ENCODE results near the gene DRD1.
A peak's percentile ranks its signal among the peaks of the same experiment; 100 is the strongest.
"Not testable (repeated sequence)": the region's sequence is repeated elsewhere in the genome, so short reads cannot be mapped to it uniquely, and the experiment has no call there.

Gene DRD1

GRCh38 chr5:175446378-175446777 lies 2.4 kb upstream of the DRD1 start:
- not testable (repeated sequence) for H3K36me3 ChIP-seq (ENCODE audit: control insufficient read depth in 1 of 2, insufficient read depth in 2 of 2, low read length in 2 of 2); H3K79me1 ChIP-seq (ENCODE audit: low read length); H2BK120ac ChIP-seq (ENCODE audit: insufficient read depth, low read length, poor library complexity); H3K9ac ChIP-seq (ENCODE audit: low read length); H3K14ac ChIP-seq (ENCODE audit: low read length); H4K91ac ChIP-seq (ENCODE audit: low read depth, low read length); H2AK5ac ChIP-seq (ENCODE audit: low read length); H3K23ac ChIP-seq (ENCODE audit: low read length); H2AFZ ChIP-seq (ENCODE audit: insufficient read depth, low read length, poor library complexity); H2BK5ac ChIP-seq (ENCODE audit: low read depth, low read length, poor library complexity); H4K12ac ChIP-seq (ENCODE audit: low read depth, low read length); H2BK12ac ChIP-seq (ENCODE audit: low read length); H3K27ac ChIP-seq (ENCODE audit: low read depth, low read length); H3K9me3 ChIP-seq (ENCODE audit: insufficient read depth, low read depth, low read length); H3K4me2 ChIP-seq (ENCODE audit: low read length); H3K79me2 ChIP-seq (ENCODE audit: control insufficient read depth, insufficient read depth, low read length, poor library complexity); H3K4ac ChIP-seq (ENCODE audit: low read depth, low read length); H3K18ac ChIP-seq (ENCODE audit: low read length); DNase-seq; H4K8ac ChIP-seq (ENCODE audit: low read depth, low read length); H3K4me3 ChIP-seq (ENCODE audit: low read depth, low read length)
- no CpG with 5 or more reads among the region's 14 CpGs for WGBS (ENCODE audit: extremely low coverage, insufficient coverage, insufficient read length)
- H3K27me3 ChIP-seq (ENCODE audit: insufficient read depth, low read length): peaks cover 19% of the 10 kb centered on the region
- H3K4me1 ChIP-seq (ENCODE audit: control insufficient read depth in 1 of 2, insufficient read depth in 2 of 2, low read length in 2 of 2): peaks cover 8 to 12% of the 10 kb centered on the region in 2 experiments

DNA sequence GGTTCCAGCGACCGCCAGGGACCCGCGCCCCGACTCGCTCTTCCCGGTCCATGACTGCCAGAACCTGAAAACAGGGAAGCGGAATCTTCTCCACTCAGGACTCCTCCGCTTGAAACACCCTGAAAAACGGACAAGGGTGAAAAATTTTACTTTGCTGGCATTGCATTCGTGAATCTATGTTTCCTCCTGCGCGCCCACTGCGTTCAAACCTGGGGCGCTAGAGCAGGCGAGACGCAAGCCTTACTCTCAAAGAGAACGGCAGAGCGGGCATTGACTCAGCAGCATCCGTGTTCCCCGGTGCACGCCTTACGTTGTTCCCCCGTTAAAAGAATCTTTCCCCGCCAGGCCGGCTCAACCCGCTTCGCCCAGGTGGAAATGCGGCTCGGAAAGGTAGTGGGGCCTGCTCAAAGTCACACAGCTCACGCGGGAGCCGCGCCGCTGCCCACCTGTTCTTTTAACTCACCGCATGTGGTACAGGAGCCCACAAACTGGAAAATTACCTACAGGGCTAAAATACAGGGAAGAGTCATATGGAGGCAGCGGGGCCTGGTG lies 999 bp upstream of the DRD1 start:
- Histone ChIP-seq H3K79me1 (ENCODE audit: low read length) (peaks cover 2% of the 10 kb centered on the region), H3K23ac (ENCODE audit: low read length) (no peak overlapping the region), H2BK5ac (ENCODE audit: low read depth, low read length, poor library complexity) (no peak overlapping the region), H4K91ac (ENCODE audit: low read depth, low read length) (no peak overlapping the region), H3K9me3 (ENCODE audit: insufficient read depth, low read depth, low read length) (no peaks in the 10 kb centered on the region), H3K27ac (ENCODE audit: low read depth, low read length) (no peak overlapping the region), H3K18ac (ENCODE audit: low read length) (no peak overlapping the region), H2AFZ (ENCODE audit: insufficient read depth, low read length, poor library complexity) (peak overlapping the region; percentile 56), H4K12ac (ENCODE audit: low read depth, low read length) (no peak overlapping the region), H3K14ac (ENCODE audit: low read length) (no peak overlapping the region), H4K8ac (ENCODE audit: low read depth, low read length) (no peak overlapping the region), H3K9ac (ENCODE audit: low read length) (no peak overlapping the region), H3K36me3 (ENCODE audit: control insufficient read depth in 1 of 2, insufficient read depth in 2 of 2, low read length in 2 of 2) (no peaks in the 10 kb centered on the region), H3K27me3 (ENCODE audit: insufficient read depth, low read length) (peaks cover 19% of the 10 kb centered on the region), H2AK5ac (ENCODE audit: low read length) (no peak overlapping the region), H3K79me2 (ENCODE audit: control insufficient read depth, insufficient read depth, low read length, poor library complexity) (no peaks in the 10 kb centered on the region), H3K4ac (ENCODE audit: low read depth, low read length) (no peak overlapping the region), H3K4me1 (ENCODE audit: control insufficient read depth in 1 of 2, insufficient read depth in 2 of 2, low read length in 2 of 2) (peaks cover 8 to 12% of the 10 kb centered on the region in 2 experiments), H2BK120ac (ENCODE audit: insufficient read depth, low read length, poor library complexity) (no peak overlapping the region), H3K4me3 (ENCODE audit: low read depth, low read length) (no peak overlapping the region), H2BK12ac (ENCODE audit: low read length) (no peak overlapping the region), H3K4me2 (ENCODE audit: low read length) (peak overlapping the region; percentile 87)
- peak in 1 of 2 donors; percentile 49 for DNase-seq
- WGBS (ENCODE audit: extremely low coverage, insufficient coverage, insufficient read length): no CpG with 5 or more reads among the region's 37 CpGs

DNA sequence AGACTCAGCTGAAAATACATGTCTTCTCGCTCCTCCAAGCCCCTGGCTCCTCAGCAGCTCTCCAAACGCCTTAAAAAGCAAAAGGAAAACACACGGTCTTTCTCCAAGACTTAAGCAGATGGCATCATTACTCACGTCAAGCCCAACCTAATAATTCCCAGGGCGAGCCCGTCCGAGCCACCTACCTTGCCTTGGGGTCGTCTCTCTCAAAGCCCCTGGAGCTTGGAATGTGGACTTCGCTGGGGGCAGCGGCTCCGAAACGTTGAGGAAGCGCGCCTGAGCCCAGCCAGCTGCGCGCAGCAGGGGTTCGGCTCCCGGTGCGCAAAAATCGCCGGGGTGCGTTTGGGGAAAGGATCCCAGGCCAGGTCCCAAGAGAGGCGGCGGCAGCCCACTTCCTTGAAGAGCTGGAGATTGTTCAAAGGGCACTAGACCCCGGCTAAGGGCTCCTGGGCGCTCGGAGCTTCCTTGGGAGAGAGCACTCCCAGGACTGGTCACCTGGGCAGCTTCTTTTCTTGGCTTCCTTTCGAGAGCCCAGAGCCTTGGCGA lies 395 bp downstream of the DRD1 start:
- no peak overlapping the region for H3K14ac ChIP-seq (ENCODE audit: low read length)
- peak overlapping the region; percentile 8 for H4K8ac ChIP-seq (ENCODE audit: low read depth, low read length)
- H2AK5ac ChIP-seq (ENCODE audit: low read length): no peak overlapping the region
- no peak overlapping the region for H3K23ac ChIP-seq (ENCODE audit: low read length)
- H3K36me3 ChIP-seq (ENCODE audit: control insufficient read depth in 1 of 2, insufficient read depth in 2 of 2, low read length in 2 of 2): no peaks in the 10 kb centered on the region
- H2AFZ ChIP-seq (ENCODE audit: insufficient read depth, low read length, poor library complexity): no peak overlapping the region
- peaks cover 2% of the 10 kb centered on the region for H3K79me1 ChIP-seq (ENCODE audit: low read length)
- H2BK120ac ChIP-seq (ENCODE audit: insufficient read depth, low read length, poor library complexity): no peak overlapping the region
- H4K12ac ChIP-seq (ENCODE audit: low read depth, low read length): peak overlapping the region; percentile 37
- no peak overlapping the region for H3K18ac ChIP-seq (ENCODE audit: low read length)
- no peak overlapping the region for H4K91ac ChIP-seq (ENCODE audit: low read depth, low read length)
- H3K4me2 ChIP-seq (ENCODE audit: low read length): peak overlapping the region; percentile 87
- no peaks in the 10 kb centered on the region for H3K79me2 ChIP-seq (ENCODE audit: control insufficient read depth, insufficient read depth, low read length, poor library complexity)
- peaks cover 8 to 12% of the 10 kb centered on the region in 2 experiments for H3K4me1 ChIP-seq (ENCODE audit: control insufficient read depth in 1 of 2, insufficient read depth in 2 of 2, low read length in 2 of 2)
- no peak overlapping the region for H2BK12ac ChIP-seq (ENCODE audit: low read length)
- no peak overlapping the region for H2BK5ac ChIP-seq (ENCODE audit: low read depth, low read length, poor library complexity)
- H3K27me3 ChIP-seq (ENCODE audit: insufficient read depth, low read length): peaks cover 19% of the 10 kb centered on the region
- H3K4me3 ChIP-seq (ENCODE audit: low read depth, low read length): no peak overlapping the region
- H3K27ac ChIP-seq (ENCODE audit: low read depth, low read length): no peak overlapping the region
- H3K4ac ChIP-seq (ENCODE audit: low read depth, low read length): no peak overlapping the region
- no peak overlapping the region for H3K9ac ChIP-seq (ENCODE audit: low read length)
- no CpG with 5 or more reads among the region's 29 CpGs for whole genome bisulfite sequencing (ENCODE audit: extremely low coverage, insufficient coverage, insufficient read length)
- peak in 1 of 2 donors; percentile 11 for DNase-seq
- H3K9me3 ChIP-seq (ENCODE audit: insufficient read depth, low read depth, low read length): no peaks in the 10 kb centered on the region

GRCh38 chr5:175438234-175438857 lies 5.6 kb downstream of the DRD1 start:
- Histone ChIP-seq H3K27me3 (ENCODE audit: insufficient read depth, low read length) (peaks cover 2% of the 10 kb centered on the region), H3K23ac (ENCODE audit: low read length) (no peak overlapping the region), H3K27ac (ENCODE audit: low read depth, low read length) (no peak overlapping the region), H3K4me1 (ENCODE audit: control insufficient read depth in 1 of 2, insufficient read depth in 2 of 2, low read length in 2 of 2) (no peaks in the 10 kb centered on the region), H3K9me3 (ENCODE audit: insufficient read depth, low read depth, low read length) (no peaks in the 10 kb centered on the region), H3K4ac (ENCODE audit: low read depth, low read length) (no peak overlapping the region), H3K14ac (ENCODE audit: low read length) (no peak overlapping the region), H3K36me3 (ENCODE audit: control insufficient read depth in 1 of 2, insufficient read depth in 2 of 2, low read length in 2 of 2) (no peaks in the 10 kb centered on the region), H2AFZ (ENCODE audit: insufficient read depth, low read length, poor library complexity) (no peak overlapping the region), H2AK5ac (ENCODE audit: low read length) (no peak overlapping the region), H3K4me3 (ENCODE audit: low read depth, low read length) (no peak overlapping the region), H4K91ac (ENCODE audit: low read depth, low read length) (no peak overlapping the region), H2BK120ac (ENCODE audit: insufficient read depth, low read length, poor library complexity) (no peak overlapping the region), H2BK5ac (ENCODE audit: low read depth, low read length, poor library complexity) (no peak overlapping the region), H3K4me2 (ENCODE audit: low read length) (no peak overlapping the region), H4K8ac (ENCODE audit: low read depth, low read length) (no peak overlapping the region), H4K12ac (ENCODE audit: low read depth, low read length) (no peak overlapping the region), H3K79me1 (ENCODE audit: low read length) (no peaks in the 10 kb centered on the region), H2BK12ac (ENCODE audit: low read length) (no peak overlapping the region), H3K79me2 (ENCODE audit: control insufficient read depth, insufficient read depth, low read length, poor library complexity) (no peaks in the 10 kb centered on the region), H3K9ac (ENCODE audit: low read length) (no peak overlapping the region), H3K18ac (ENCODE audit: low read length) (no peak overlapping the region)
- WGBS (ENCODE audit: extremely low coverage, insufficient coverage, insufficient read length): no CpG with 5 or more reads among the region's 3 CpGs
- peak; percentile 28 to 72 for DNase-seq

Data from trophoblast cell (in vitro differentiated cells and primary cell).